GM11168 (cell line): ENCODE measurements around the gene SPATA6L.
"Not testable (repeated sequence)": the region's sequence is repeated elsewhere in the genome, so short reads cannot be mapped to it uniquely, and the experiment has no call there.

Source experiments
- in situ Hi-C: fragments of 300-500 bp; cut with MboI; formaldehyde crosslinking; loops from one replicate; pipeline ENCODE4 v1.12.0; 2022; ENCODE audit warnings: low sequenced_read_pairs; ENCODE audit not compliant: unreplicated experiment

Gene SPATA6L

GRCh38 chr9:4678679-4679267 is 12.5 kb upstream of the SPATA6L start:
- in situ Hi-C loops = no loop called here

- in situ Hi-C loops = no loop called here
Observed at GRCh38 chr9:4677392-4677791, 11.1 kb upstream of the SPATA6L start.

GRCh38 chr9:4674783-4675182 is 8.5 kb upstream of the SPATA6L start:
- in situ Hi-C loops = no loop called here

- in situ Hi-C loops = no loop called here
Observed at GRCh38 chr9:4671737-4672136, 5.5 kb upstream of the SPATA6L start.

- in situ Hi-C loops = no loop called here
Observed at GRCh38 chr9:4670591-4670990, 4.3 kb upstream of the SPATA6L start.

GRCh38 chr9:4669890-4670289 is 3.6 kb upstream of the SPATA6L start:
- in situ Hi-C loops = no loop called here

GRCh38 chr9:4668604-4669003 is 2.3 kb upstream of the SPATA6L start:
- in situ Hi-C loops = no loop called here

- in situ Hi-C loops = no loop called here
Observed at GRCh38 chr9:4667681-4668080, 1.4 kb upstream of the SPATA6L start.

GRCh38 chr9:4665357-4665756 is 923 bp downstream of the SPATA6L start:
- in situ Hi-C loops = no loop called here

GRCh38 chr9:4663956-4664355 is 2.3 kb downstream of the SPATA6L start:
- in situ Hi-C loops = no loop called here

GRCh38 chr9:4662989-4663792 is 3.1 kb downstream of the SPATA6L start:
- in situ Hi-C loops = no loop called here

- in situ Hi-C loops = no loop called here
Observed at GRCh38 chr9:4662108-4662988, 3.9 kb downstream of the SPATA6L start, which contains the start of gene PLPP6. TSS of gene PLPP6 (plus strand) at chr9:4662294. CDS start at chr9:4662376, 82 bp downstream.

GRCh38 chr9:4661611-4662010 is 4.7 kb downstream of the SPATA6L start:
- in situ Hi-C loops = no loop called here

- in situ Hi-C loops = no loop called here
Observed at GRCh38 chr9:4661165-4661564, 5.1 kb downstream of the SPATA6L start.

GRCh38 chr9:4660665-4661064 is 5.6 kb downstream of the SPATA6L start:
- in situ Hi-C loops = not testable (repeated sequence)

GRCh38 chr9:4657426-4658159 is 8.7 kb downstream of the SPATA6L start:
- in situ Hi-C loops = no loop called here

- in situ Hi-C loops = no loop called here
Observed at GRCh38 chr9:4656621-4657020, 9.7 kb downstream of the SPATA6L start.

GRCh38 chr9:4656196-4656595 is 10.1 kb downstream of the SPATA6L start:
- in situ Hi-C loops = not testable (repeated sequence)

GRCh38 chr9:4654538-4654937 is 11.7 kb downstream of the SPATA6L start:
- in situ Hi-C loops = no loop called here

- in situ Hi-C loops = no loop called here
Observed at GRCh38 chr9:4654084-4654483, 12.2 kb downstream of the SPATA6L start.
